SK-N-SH treated with all-trans-retinoic acid at 6 μM for 48 hours (cell line): ENCODE results near the gene OR2T3.
"Not testable (repeated sequence)": the region's sequence is repeated elsewhere in the genome, so short reads cannot be mapped to it uniquely, and the experiment has no call there.

Source experiments
- ARNTL ChIP-seq: fragments of 450-650 bp; formaldehyde crosslinking; IDR thresholded peaks from 2 replicates; pipeline ENCODE4 v1.5.0; 2020; ENCODE audit warnings: low read depth, mild to moderate bottlenecking, moderate library complexity, borderline replicate concordance
- BACH2 ChIP-seq: fragments of 250-450 bp; sonication (Bioruptor Pico); IDR thresholded peaks from 2 replicates; pipeline ENCODE4 v1.9.0; 2021; ENCODE audit warnings: mild to moderate bottlenecking, borderline replicate concordance
- CREB5 ChIP-seq: fragments of 250-450 bp; sonication (Bioruptor Pico); IDR thresholded peaks from 2 replicates; pipeline ENCODE4 v1.5.1; 2020; ENCODE audit warnings: low read depth, mild to moderate bottlenecking, moderate library complexity
- CSDC2 ChIP-seq: fragments of 250-450 bp; sonication (Bioruptor Pico); IDR thresholded peaks from 2 replicates; pipeline ENCODE4 v1.5.0; 2020; ENCODE audit warnings: mild to moderate bottlenecking, moderate library complexity
- GLIS3 ChIP-seq: fragments of 250-450 bp; sonication (Bioruptor Pico); IDR thresholded peaks from 2 replicates; pipeline ENCODE4 v1.5.0; 2020; ENCODE audit warnings: mild to moderate bottlenecking, moderate library complexity
- ISL1 ChIP-seq: fragments of 250-450 bp; sonication (Bioruptor Pico); IDR thresholded peaks from 2 replicates; pipeline ENCODE4 v2.1.2; 2022; ENCODE audit warnings: mild to moderate bottlenecking, moderate library complexity
- OSR1 ChIP-seq: fragments of 250-450 bp; sonication (Bioruptor Pico); IDR thresholded peaks from 2 replicates; pipeline ENCODE4 v1.8.0; 2022; ENCODE audit warnings: moderate library complexity, mild to moderate bottlenecking, inconsistent platforms
- PATZ1 ChIP-seq: fragments of 250-450 bp; sonication (Bioruptor Pico); IDR thresholded peaks from 2 replicates; pipeline ENCODE4 v1.8.0; 2020; ENCODE audit warnings: mild to moderate bottlenecking, moderate library complexity, borderline replicate concordance
- POU6F1 ChIP-seq: fragments of 250-450 bp; sonication (Bioruptor Pico); IDR thresholded peaks from 2 replicates; pipeline ENCODE4 v1.8.0; 2021; ENCODE audit warnings: low read depth, mild to moderate bottlenecking, moderate library complexity, borderline replicate concordance
- PPARA ChIP-seq: fragments of 250-450 bp; sonication (Bioruptor Pico); IDR thresholded peaks from 2 replicates; pipeline ENCODE4 v1.5.0; 2020; ENCODE audit warnings: mild to moderate bottlenecking, borderline replicate concordance
- RARB ChIP-seq: fragments of 250-450 bp; sonication (Bioruptor Pico); IDR thresholded peaks from 2 replicates; pipeline ENCODE4 v1.8.0; 2021; ENCODE audit warnings: mild to moderate bottlenecking, moderate library complexity
- TCF4 ChIP-seq: fragments of 250-450 bp; sonication (Bioruptor Pico); IDR thresholded peaks from 2 replicates; pipeline ENCODE4 v1.8.0; 2021; ENCODE audit warnings: mild to moderate bottlenecking, moderate library complexity, borderline replicate concordance
- ZFP30 ChIP-seq: fragments of 450-650 bp; formaldehyde crosslinking; IDR thresholded peaks from 2 replicates; pipeline ENCODE4 v1.5.0; 2022; ENCODE audit warnings: mild to moderate bottlenecking, moderate library complexity
- ZNF70 ChIP-seq: fragments of 450-650 bp; formaldehyde crosslinking; IDR thresholded peaks from 2 replicates; pipeline ENCODE4 v1.5.0; 2020; ENCODE audit warnings: mild to moderate bottlenecking, moderate library complexity

GRCh38 chr1:248473051-248473450, at the start of gene OR2T3:
- TF ChIP-seq PATZ1 (CRISPR knock-in tag); ARNTL; RARB (CRISPR knock-in tag); GLIS3 (CRISPR knock-in tag); POU6F1 (CRISPR knock-in tag); OSR1 (CRISPR knock-in tag); ZFP30 (CRISPR knock-in tag); CREB5 (CRISPR knock-in tag); PPARA (CRISPR knock-in tag); BACH2 (CRISPR knock-in tag); CSDC2 (CRISPR knock-in tag); ISL1 (CRISPR knock-in tag); ZNF70 (CRISPR knock-in tag); TCF4 (CRISPR knock-in tag): not testable (repeated sequence)
